GM12864 (cell line): ENCODE measurements around the gene TTC34.

Experiments used
- DNase-seq: peaks from one replicate; pipeline ENCODE4 v3.0.0-alpha.2; 2011; ENCODE audit warnings: low read depth
- H3K4me3 ChIP-seq: 2 replicates; pipeline ENCODE4 v1.5.1; 2011; ENCODE audit warnings: mild to moderate bottlenecking, low read depth, low read length, control low read depth
- TF ChIP-seq, protein P1 (sequence below): IDR thresholded peaks from 2 replicates; pipeline ENCODE4 v1.5.1; 2011; ENCODE audit warnings: low read depth, mild to moderate bottlenecking, moderate library complexity, low read length, control low read depth, inconsistent platforms; ENCODE audit errors: missing control alignments

TTC34 gene

DNA sequence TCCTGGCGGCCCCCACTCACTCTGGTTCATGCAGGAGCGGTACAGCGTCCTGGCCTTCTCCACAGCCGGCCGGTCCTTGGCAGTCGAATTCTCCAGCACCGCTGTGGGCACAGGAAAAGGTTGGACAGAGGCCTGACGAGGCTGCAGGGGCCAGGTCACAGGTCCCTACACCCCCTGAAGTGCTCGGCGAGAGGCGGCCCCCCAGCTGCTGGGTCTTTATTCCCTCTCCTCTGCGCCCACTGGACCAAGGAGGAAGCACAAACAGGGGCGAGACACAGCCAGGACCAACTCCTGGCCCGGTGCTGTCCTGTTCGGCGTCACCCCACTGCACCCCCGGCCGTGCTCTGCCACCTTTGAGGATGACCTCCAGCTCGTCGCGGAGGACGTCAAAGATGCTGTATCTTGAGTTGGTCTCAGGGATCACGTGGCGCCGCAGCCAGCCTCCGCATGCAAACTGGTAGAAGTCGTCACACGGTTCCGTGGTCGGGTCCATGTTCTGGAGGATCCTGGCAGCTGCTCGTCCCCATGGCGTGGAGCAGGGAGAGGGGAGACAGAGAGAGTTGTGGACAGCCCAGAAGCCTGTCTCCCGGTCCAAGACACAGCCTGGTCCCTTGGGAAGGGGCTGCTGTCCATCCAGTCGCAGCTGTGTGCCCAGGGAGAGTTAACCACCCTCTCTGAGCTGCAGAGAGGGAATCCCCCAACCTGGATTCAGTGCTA is 192.0 kb downstream of the TTC34 start:
- TF ChIP-seq, protein P1, sequence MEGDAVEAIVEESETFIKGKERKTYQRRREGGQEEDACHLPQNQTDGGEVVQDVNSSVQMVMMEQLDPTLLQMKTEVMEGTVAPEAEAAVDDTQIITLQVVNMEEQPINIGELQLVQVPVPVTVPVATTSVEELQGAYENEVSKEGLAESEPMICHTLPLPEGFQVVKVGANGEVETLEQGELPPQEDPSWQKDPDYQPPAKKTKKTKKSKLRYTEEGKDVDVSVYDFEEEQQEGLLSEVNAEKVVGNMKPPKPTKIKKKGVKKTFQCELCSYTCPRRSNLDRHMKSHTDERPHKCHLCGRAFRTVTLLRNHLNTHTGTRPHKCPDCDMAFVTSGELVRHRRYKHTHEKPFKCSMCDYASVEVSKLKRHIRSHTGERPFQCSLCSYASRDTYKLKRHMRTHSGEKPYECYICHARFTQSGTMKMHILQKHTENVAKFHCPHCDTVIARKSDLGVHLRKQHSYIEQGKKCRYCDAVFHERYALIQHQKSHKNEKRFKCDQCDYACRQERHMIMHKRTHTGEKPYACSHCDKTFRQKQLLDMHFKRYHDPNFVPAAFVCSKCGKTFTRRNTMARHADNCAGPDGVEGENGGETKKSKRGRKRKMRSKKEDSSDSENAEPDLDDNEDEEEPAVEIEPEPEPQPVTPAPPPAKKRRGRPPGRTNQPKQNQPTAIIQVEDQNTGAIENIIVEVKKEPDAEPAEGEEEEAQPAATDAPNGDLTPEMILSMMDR: no peak
- no peak for DNase-seq
- H3K4me3 ChIP-seq: no peak overlapping the region

DNA sequence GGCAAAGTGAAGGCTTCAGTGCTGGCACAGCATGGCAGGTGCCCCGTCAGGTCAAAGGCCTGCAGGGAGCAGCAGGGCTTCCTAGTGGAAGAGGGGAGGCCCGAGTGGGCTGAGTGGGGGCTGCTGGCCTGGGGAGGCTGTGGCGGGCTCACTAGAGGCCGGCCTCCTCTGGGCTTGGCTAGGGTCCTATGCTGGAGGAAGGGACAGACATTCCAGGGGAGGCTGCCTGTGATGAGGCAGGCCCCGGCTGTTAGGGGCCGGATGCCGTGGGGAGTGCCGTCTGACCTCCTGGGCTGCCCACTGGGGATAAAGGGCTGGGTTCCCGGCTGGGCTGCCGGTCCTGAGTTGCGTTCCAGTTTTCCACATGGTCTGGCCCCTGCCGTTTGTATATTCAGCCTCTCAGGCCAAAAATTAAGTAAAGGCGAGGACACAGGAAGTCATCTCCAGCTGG is 193.8 kb downstream of the TTC34 start:
- DNase-seq: no peak
- TF ChIP-seq, protein P1: no peak
- H3K4me3 ChIP-seq: no peak overlapping the region

DNA sequence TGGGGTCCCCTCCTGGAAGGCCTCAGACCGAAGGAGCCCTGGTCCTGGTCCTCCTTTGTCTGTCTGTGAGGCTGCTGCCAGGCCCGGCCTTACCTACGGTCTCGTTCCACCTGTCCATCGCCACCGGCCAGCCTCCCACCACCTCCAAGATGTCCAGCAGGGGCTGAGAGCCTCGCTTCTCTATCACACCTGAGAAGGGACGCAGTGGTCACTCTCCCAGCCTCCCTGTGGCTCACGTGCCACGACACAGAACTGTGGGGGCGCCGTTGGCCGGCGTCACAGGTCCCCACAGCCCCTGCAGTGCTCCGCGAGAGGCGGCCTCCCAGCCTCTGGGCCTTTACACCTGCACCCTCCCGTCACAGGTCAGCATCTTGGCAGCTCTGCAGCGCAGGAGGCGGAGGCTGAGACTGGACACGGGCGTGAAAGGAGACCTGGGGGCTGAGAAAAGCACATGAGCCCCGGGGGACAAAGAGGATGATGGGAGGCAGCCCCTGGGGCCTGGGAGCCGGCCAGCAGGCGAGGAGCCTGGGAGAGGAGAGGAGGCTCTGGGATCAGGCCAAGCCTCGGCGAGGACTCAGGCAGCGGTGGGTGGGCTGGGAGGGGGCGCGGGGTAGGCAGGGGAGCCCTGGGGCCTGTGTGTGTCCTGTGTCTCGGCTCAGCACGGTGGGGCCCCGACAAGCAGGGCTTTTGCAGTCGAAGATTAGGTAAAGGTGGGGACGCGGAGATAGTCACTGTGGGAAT is 194.4 kb downstream of the TTC34 start:
- TF ChIP-seq, protein P1: no peak
- no peak overlapping the region for H3K4me3 ChIP-seq
- no peak for DNase-seq

DNA sequence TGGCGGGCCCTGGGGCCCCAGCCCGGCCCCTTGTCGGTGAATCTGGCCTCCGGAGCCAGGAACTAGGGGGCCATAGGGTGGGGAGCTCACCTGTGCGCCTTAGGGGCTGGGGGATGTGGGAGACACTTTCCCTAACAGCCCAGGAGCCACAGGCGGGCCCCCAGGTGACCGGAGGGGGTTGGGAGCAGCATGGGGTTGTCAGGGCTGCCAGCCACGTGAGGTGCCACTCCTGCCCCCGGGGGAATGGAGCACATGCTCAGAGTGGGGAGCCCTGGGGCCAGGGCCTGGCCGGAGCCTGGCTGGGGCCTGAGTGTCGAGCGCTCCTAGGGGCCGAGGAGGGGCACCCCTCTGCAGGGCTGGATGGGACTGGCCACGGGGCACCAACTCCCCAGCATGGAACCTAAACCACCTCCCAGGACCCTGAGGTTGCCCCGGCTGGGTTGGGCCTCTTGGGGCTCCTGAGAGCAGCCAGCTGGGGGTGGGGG is 195.1 kb downstream of the TTC34 start:
- TF ChIP-seq, protein P1: no peak
- DNase-seq: no peak

DNA sequence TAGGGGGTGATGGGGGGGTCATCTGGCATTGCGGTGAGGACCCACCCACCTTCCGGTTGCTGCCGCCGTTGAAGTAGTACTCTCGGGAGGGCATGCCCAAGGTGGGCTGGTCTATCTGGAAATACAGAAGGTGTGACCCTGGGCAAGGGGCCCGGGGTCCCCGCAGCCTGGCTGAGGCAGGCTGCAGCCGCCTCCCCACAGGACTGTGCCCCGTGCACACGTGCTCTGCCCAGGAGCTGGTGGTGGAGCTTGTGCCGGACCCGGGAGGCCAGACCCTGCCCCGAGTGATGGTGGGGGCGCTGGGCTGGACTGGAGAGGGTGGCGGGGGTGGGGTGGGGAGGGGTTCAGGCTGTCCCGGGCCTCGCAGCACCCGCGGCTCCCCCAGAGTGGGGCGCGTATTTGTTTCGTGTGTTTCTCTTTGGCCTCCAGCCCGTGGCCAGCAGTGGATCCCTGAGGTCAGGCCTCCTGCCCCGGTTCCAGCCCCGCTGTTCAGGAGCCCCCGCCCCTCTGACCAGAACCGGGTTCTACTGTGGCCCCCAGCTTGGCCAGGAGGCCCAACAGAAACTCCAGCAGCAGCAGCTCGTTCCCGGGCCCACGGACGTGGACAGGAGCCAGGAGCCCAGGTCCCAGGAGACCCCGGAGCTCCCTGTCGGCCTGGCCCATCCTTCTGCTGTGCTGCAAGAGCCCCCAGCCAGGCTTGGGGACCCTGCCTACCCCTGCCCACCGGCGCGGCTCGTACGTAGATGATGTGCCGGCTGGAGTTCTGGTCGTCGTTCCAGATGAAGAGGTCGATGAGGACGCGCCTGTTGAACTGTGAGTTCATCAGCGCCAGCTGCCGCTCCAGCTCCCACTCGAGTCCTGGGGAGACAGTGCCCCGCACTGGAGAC is 195.7 kb downstream of the TTC34 start:
- no peak for DNase-seq
- TF ChIP-seq, protein P1: no peak
- no peak overlapping the region for H3K4me3 ChIP-seq

More for the DNA sequence above, 195.1 kb downstream of the TTC34 start:
- H3K4me3 ChIP-seq: no peak overlapping the region

DNA sequence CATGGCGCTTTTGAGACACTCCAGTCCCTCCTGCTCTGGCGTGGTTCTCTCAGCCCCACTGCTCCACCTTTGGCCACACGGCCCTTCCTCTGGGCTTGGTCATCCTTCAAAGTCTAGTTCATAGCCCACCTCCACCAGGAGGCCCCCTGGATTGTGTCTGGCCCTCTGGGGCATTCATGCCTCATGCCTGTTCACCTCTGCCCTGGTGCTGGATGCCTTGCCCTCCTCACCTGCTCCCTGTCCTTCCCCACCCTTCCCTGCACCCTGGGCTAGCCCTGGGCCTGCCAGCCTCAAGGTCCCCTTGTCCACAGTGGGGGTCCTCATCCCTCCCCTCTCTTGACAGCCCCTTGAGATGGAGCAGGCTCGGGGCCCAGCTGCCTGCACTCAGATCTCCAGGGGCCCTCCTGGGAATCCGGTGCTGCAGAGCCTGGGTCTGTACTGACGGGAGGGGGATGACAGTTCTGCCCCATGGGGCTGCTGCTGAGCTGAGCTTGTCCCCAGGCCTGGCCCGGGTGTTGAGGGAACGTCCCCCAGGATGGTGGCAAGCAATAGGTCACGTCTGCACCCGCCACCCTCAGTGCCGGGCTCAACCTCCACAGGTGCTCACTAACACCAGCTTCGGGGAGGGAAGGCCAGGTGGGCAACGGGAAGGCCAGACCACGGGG is 196.5 kb downstream of the TTC34 start:
- DNase-seq: no peak
- no peak overlapping the region for H3K4me3 ChIP-seq
- TF ChIP-seq, protein P1: no peak
